SK-N-SH treated with all-trans-retinoic acid at 6 μM for 48 hours (cell line): ENCODE results near the gene MALRD1.

ENCODE experiments used
- ATAC-seq: fragments of 200-7000 bp; cut with Tn5 transposase; 3 replicates; pipeline ENCODE4 v1.9.1; 2020; ENCODE audit warnings: mild to moderate bottlenecking, moderate library complexity
- ARNTL ChIP-seq: fragments of 450-650 bp; formaldehyde crosslinking; IDR thresholded peaks from 2 replicates; pipeline ENCODE4 v1.5.0; 2020; ENCODE audit warnings: low read depth, mild to moderate bottlenecking, moderate library complexity, borderline replicate concordance
- BACH2 ChIP-seq: fragments of 250-450 bp; sonication (Bioruptor Pico); IDR thresholded peaks from 2 replicates; pipeline ENCODE4 v1.9.0; 2021; ENCODE audit warnings: mild to moderate bottlenecking, borderline replicate concordance
- CSRNP3 ChIP-seq: fragments of 250-450 bp; sonication (Bioruptor Pico); IDR thresholded peaks from 2 replicates; pipeline ENCODE4 v1.5.1; 2021; ENCODE audit warnings: mild to moderate bottlenecking, moderate library complexity
- ESRRG ChIP-seq: fragments of 250-450 bp; sonication (Bioruptor Pico); IDR thresholded peaks from 2 replicates; pipeline ENCODE4 v1.6.1; 2021; ENCODE audit warnings: mild to moderate bottlenecking
- GLIS3 ChIP-seq: fragments of 250-450 bp; sonication (Bioruptor Pico); IDR thresholded peaks from 2 replicates; pipeline ENCODE4 v1.5.0; 2020; ENCODE audit warnings: mild to moderate bottlenecking, moderate library complexity
- OSR1 ChIP-seq: fragments of 250-450 bp; sonication (Bioruptor Pico); IDR thresholded peaks from 2 replicates; pipeline ENCODE4 v1.8.0; 2022; ENCODE audit warnings: moderate library complexity, mild to moderate bottlenecking, inconsistent platforms
- PPARA ChIP-seq: fragments of 250-450 bp; sonication (Bioruptor Pico); IDR thresholded peaks from 2 replicates; pipeline ENCODE4 v1.5.0; 2020; ENCODE audit warnings: mild to moderate bottlenecking, borderline replicate concordance
- RARB ChIP-seq: fragments of 250-450 bp; sonication (Bioruptor Pico); IDR thresholded peaks from 2 replicates; pipeline ENCODE4 v1.8.0; 2021; ENCODE audit warnings: mild to moderate bottlenecking, moderate library complexity
- SNAI2 ChIP-seq: fragments of 250-450 bp; sonication (Bioruptor Pico); IDR thresholded peaks from 2 replicates; pipeline ENCODE4 v1.5.0; 2020; ENCODE audit warnings: mild to moderate bottlenecking, moderate library complexity
- TCF4 ChIP-seq: fragments of 250-450 bp; sonication (Bioruptor Pico); IDR thresholded peaks from 2 replicates; pipeline ENCODE4 v1.8.0; 2021; ENCODE audit warnings: mild to moderate bottlenecking, moderate library complexity, borderline replicate concordance
- TOX ChIP-seq: fragments of 250-450 bp; sonication (Bioruptor Pico); IDR thresholded peaks from 2 replicates; pipeline ENCODE4 v1.8.0; 2021; ENCODE audit warnings: mild to moderate bottlenecking, moderate library complexity, borderline replicate concordance
- TSHZ2 ChIP-seq: fragments of 250-450 bp; sonication (Bioruptor Pico); IDR thresholded peaks from 2 replicates; pipeline ENCODE4 v1.5.0; 2020; ENCODE audit warnings: mild to moderate bottlenecking, moderate library complexity
- ZC3H10 ChIP-seq: fragments of 250-450 bp; sonication (Bioruptor Pico); IDR thresholded peaks from 2 replicates; pipeline ENCODE4 v1.5.1; 2021; ENCODE audit warnings: mild to moderate bottlenecking, moderate library complexity
- ZFP3 ChIP-seq: fragments of 250-450 bp; sonication (Bioruptor Pico); IDR thresholded peaks from 2 replicates; pipeline ENCODE4 v1.5.0; 2020; ENCODE audit warnings: mild to moderate bottlenecking, moderate library complexity
- ZFP30 ChIP-seq: fragments of 450-650 bp; formaldehyde crosslinking; IDR thresholded peaks from 2 replicates; pipeline ENCODE4 v1.5.0; 2022; ENCODE audit warnings: mild to moderate bottlenecking, moderate library complexity
- ZNF565 ChIP-seq: fragments of 450-650 bp; formaldehyde crosslinking; conservative IDR thresholded peaks from 2 replicates; pipeline ENCODE4 v1.5.0; 2020; ENCODE audit warnings: low read depth, mild to moderate bottlenecking, moderate library complexity
- ZNF70 ChIP-seq: fragments of 450-650 bp; formaldehyde crosslinking; IDR thresholded peaks from 2 replicates; pipeline ENCODE4 v1.5.0; 2020; ENCODE audit warnings: mild to moderate bottlenecking, moderate library complexity
- ZNF8 ChIP-seq: fragments of 450-650 bp; formaldehyde crosslinking; IDR thresholded peaks from 2 replicates; pipeline ENCODE4 v1.5.0; 2020; ENCODE audit warnings: mild to moderate bottlenecking, moderate library complexity
- TF ChIP-seq, protein P1 (sequence below): fragments of 250-450 bp; sonication (Bioruptor Pico); IDR thresholded peaks from 2 replicates; pipeline ENCODE4 v1.8.0; 2021; ENCODE audit warnings: low read depth, mild to moderate bottlenecking, moderate library complexity, borderline replicate concordance
- TF ChIP-seq, protein P2 (sequence below): fragments of 250-450 bp; sonication (Bioruptor Pico); IDR thresholded peaks from 2 replicates; pipeline ENCODE4 v1.5.1; 2020; ENCODE audit warnings: low read depth, mild to moderate bottlenecking, moderate library complexity
- TF ChIP-seq, protein P3 (sequence below): fragments of 250-450 bp; sonication (Bioruptor Pico); IDR thresholded peaks from 2 replicates; pipeline ENCODE4 v1.8.0; 2020; ENCODE audit warnings: mild to moderate bottlenecking, moderate library complexity, borderline replicate concordance

Gene MALRD1

GRCh38 chr10:19200211-19200610 lies 151.6 kb downstream of the MALRD1 start:
- no peak for TF ChIP-seq ZNF565 (CRISPR knock-in tag)
- no peak for TF ChIP-seq OSR1 (CRISPR knock-in tag)
- no peak for TF ChIP-seq ESRRG (CRISPR knock-in tag)
- no peak for TF ChIP-seq ZC3H10
- TF ChIP-seq ZFP3, result no peak
- ATAC-seq, result no peak

- ATAC-seq, result no peak
- no peak for TF ChIP-seq GLIS3 (CRISPR knock-in tag)
- no peak for TF ChIP-seq SNAI2
- TF ChIP-seq, protein P1, sequence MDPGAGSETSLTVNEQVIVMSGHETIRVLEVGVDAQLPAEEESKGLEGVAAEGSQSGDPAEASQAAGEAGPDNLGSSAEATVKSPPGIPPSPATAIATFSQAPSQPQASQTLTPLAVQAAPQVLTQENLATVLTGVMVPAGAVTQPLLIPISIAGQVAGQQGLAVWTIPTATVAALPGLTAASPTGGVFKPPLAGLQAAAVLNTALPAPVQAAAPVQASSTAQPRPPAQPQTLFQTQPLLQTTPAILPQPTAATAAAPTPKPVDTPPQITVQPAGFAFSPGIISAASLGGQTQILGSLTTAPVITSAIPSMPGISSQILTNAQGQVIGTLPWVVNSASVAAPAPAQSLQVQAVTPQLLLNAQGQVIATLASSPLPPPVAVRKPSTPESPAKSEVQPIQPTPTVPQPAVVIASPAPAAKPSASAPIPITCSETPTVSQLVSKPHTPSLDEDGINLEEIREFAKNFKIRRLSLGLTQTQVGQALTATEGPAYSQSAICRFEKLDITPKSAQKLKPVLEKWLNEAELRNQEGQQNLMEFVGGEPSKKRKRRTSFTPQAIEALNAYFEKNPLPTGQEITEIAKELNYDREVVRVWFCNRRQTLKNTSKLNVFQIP (CRISPR knock-in tag), result no peak
- TF ChIP-seq PPARA (CRISPR knock-in tag), result no peak
- TF ChIP-seq TSHZ2 (CRISPR knock-in tag), result no peak
- TF ChIP-seq ZNF70, result no peak
- TF ChIP-seq RARB (CRISPR knock-in tag), result no peak
- TF ChIP-seq CSRNP3, result no peak
- no peak for TF ChIP-seq OSR1 (CRISPR knock-in tag)
- TF ChIP-seq, protein P2, sequence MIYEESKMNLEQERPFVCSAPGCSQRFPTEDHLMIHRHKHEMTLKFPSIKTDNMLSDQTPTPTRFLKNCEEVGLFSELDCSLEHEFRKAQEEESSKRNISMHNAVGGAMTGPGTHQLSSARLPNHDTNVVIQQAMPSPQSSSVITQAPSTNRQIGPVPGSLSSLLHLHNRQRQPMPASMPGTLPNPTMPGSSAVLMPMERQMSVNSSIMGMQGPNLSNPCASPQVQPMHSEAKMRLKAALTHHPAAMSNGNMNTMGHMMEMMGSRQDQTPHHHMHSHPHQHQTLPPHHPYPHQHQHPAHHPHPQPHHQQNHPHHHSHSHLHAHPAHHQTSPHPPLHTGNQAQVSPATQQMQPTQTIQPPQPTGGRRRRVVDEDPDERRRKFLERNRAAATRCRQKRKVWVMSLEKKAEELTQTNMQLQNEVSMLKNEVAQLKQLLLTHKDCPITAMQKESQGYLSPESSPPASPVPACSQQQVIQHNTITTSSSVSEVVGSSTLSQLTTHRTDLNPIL (CRISPR knock-in tag), result no peak
- no peak for TF ChIP-seq ZNF565 (CRISPR knock-in tag)
- no peak for TF ChIP-seq ZFP30
Measured at GRCh38 chr10:19204246-19204917, 155.8 kb downstream of the MALRD1 start.

DNA sequence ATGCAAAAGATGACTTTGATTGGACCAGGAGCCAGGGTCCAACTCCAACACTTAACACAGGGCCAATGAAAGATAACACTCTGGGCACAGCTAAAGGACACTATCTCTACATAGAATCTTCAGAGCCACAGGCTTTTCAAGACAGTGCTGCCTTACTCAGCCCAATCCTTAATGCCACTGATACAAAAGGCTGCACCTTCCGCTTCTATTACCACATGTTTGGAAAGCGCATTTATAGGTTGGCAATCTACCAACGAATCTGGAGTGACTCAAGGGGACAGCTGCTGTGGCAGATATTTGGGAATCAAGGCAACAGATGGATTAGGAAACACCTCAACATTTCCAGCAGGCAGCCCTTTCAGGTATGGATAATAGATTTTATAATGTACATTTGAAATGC lies 160.7 kb downstream of the MALRD1 start:
- TF ChIP-seq ZNF565 (CRISPR knock-in tag) (no peak), ARNTL (CRISPR knock-in tag) (no peak), TCF4 (CRISPR knock-in tag) (peak; percentile 64; the same call in 1 of the 2 replicates), PPARA (CRISPR knock-in tag) (no peak), ZFP3 (no peak), TOX (no peak), ZNF8 (CRISPR knock-in tag) (no peak), TSHZ2 (CRISPR knock-in tag) (peak; percentile 48; the same call in 1 of the 2 replicates), BACH2 (CRISPR knock-in tag) (no peak), ZFP30 (no peak), OSR1 (CRISPR knock-in tag) (no peak)
- TF ChIP-seq, protein P3, sequence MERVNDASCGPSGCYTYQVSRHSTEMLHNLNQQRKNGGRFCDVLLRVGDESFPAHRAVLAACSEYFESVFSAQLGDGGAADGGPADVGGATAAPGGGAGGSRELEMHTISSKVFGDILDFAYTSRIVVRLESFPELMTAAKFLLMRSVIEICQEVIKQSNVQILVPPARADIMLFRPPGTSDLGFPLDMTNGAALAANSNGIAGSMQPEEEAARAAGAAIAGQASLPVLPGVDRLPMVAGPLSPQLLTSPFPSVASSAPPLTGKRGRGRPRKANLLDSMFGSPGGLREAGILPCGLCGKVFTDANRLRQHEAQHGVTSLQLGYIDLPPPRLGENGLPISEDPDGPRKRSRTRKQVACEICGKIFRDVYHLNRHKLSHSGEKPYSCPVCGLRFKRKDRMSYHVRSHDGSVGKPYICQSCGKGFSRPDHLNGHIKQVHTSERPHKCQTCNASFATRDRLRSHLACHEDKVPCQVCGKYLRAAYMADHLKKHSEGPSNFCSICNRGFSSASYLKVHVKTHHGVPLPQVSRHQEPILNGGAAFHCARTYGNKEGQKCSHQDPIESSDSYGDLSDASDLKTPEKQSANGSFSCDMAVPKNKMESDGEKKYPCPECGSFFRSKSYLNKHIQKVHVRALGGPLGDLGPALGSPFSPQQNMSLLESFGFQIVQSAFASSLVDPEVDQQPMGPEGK (CRISPR knock-in tag), result no peak
- ATAC-seq, result no peak
